ENCODE measurements around the gene VASH1. TPM values are rescaled to one million over a fixed set of nuclear protein-coding genes. Genes with fewer than 3 reads are reported as not detected.

Gene VASH1
- total RNA-seq, 1 donor from 2014 or later, result 13.6 TPM

DNA sequence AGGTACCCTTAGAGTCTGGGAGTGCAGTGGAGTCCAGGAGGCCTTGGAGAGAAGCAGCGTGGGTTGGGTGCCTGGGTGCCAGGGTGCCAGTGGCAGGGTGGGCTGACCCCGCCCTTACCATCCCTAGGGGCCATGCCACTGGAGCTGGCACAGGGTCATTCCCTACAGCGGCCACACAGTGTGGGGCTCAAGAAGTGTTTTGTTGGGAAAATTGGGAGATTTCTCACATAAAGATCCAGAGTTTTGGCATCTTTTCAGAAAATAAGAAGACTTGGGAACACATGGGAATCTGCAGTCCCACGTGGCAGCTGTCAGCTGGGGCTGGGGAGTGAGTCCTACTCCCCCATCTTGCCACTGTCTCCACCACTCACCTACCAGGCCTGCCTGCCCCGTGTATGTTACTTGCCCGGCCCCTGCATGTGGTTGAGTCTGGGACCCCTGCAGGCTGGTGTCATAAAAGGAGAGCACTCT, 4.2 kb downstream of the VASH1 start:
- peaks cover 4% of the 10 kb centered on the region for H3K27me3 Mint-ChIP-seq (ENCODE audit: low read depth, unreplicated experiment)
- no peaks in the 10 kb centered on the region for H3K79me2 ChIP-seq (ENCODE audit: insufficient read depth, low read length)
- H3K27me3 ChIP-seq (ENCODE audit: insufficient read depth, low read length), result no peaks in the 10 kb centered on the region
- no peak for FAIRE-seq
- H3K27ac Mint-ChIP-seq (ENCODE audit: unreplicated experiment), result no peak overlapping the region
- TF ChIP-seq EZH2 (IDR thresholded peaks at IDR 0.05; ENCODE audit: insufficient read depth, low read length), result no peak
- TF ChIP-seq, protein P1, sequence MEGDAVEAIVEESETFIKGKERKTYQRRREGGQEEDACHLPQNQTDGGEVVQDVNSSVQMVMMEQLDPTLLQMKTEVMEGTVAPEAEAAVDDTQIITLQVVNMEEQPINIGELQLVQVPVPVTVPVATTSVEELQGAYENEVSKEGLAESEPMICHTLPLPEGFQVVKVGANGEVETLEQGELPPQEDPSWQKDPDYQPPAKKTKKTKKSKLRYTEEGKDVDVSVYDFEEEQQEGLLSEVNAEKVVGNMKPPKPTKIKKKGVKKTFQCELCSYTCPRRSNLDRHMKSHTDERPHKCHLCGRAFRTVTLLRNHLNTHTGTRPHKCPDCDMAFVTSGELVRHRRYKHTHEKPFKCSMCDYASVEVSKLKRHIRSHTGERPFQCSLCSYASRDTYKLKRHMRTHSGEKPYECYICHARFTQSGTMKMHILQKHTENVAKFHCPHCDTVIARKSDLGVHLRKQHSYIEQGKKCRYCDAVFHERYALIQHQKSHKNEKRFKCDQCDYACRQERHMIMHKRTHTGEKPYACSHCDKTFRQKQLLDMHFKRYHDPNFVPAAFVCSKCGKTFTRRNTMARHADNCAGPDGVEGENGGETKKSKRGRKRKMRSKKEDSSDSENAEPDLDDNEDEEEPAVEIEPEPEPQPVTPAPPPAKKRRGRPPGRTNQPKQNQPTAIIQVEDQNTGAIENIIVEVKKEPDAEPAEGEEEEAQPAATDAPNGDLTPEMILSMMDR (IDR thresholded peaks at IDR 0.05; ENCODE audit: insufficient read depth, low read depth, low read length), result no peak
- H3K36me3 Mint-ChIP-seq (ENCODE audit: low read depth, unreplicated experiment), result peaks cover 7% of the 10 kb centered on the region
- DNase-seq (ENCODE audit: low read depth), result no peak
- no peak overlapping the region for H3K9ac ChIP-seq (ENCODE audit: low read length)
- peaks cover 12% of the 10 kb centered on the region for H4K20me1 ChIP-seq (ENCODE audit: insufficient read depth, low read length)
- no peaks in the 10 kb centered on the region for H3K9me3 Mint-ChIP-seq (ENCODE audit: unreplicated experiment)
- no peak overlapping the region for H2AFZ ChIP-seq (ENCODE audit: low read depth, low read length)
- no peak overlapping the region for H3K27ac ChIP-seq (ENCODE audit: low read depth, low read length)
- no peaks in the 10 kb centered on the region for H3K9me3 ChIP-seq (ENCODE audit: insufficient read depth, low read depth, low read length)
- H3K36me3 ChIP-seq (ENCODE audit: insufficient read depth, low read length), result no peaks in the 10 kb centered on the region
- peaks cover 8% of the 10 kb centered on the region for H3K4me1 ChIP-seq (ENCODE audit: insufficient read depth, low read length)
- no peak overlapping the region for H3K4me3 ChIP-seq (ENCODE audit: insufficient read depth, low read depth, low read length)
- H3K4me1 Mint-ChIP-seq (ENCODE audit: low read depth, unreplicated experiment), result peaks cover 6% of the 10 kb centered on the region
- no peak overlapping the region for H3K4me2 ChIP-seq (ENCODE audit: low read length)
- H3K4me3 Mint-ChIP-seq (ENCODE audit: unreplicated experiment), result no peak overlapping the region

DNA sequence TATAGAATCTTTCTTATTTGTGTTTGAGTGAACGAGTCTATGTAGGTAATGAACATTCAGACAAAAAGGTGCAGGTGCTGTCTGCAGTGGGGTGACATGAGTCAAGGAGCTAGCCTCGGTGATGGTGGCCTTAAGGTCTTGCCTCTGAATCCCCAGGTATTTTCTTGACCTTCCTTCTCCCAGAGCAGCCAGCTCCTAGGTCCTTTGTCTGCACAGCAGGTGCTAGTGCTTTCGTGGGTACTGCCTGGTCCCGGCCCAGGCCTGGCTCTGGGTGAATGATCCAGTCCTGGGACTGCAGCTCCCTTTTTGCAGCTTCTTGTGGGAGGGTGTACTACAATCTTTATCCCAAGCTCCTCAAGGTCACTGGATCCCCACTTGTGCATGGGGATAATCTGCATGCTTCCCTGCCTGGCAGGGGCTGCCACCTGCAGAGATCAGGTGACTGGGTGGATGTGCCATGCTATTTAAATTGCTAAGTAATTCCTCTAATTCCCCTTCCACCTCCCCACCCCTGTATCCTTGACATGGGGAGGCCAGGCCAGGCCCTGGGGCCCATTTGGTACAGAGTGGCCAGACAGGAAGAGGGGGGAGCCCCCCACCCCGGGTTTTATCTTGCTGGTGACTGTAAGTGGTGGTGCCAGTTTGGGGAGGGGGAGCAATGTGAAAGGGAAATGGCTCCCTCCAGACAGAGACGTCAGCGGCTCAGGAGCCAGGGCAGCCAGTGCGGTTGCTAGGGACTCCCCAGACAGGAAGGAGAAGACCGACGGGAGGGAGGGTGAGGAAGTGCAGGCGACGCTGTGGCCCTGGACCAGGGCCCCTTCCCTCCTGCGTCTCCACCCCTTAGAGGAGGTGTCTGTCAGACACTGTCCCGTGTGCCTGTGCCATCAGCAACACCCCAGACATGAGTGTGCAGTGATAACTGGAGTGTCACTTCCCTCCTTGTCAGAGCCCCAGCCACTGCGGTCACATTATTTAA, 6.7 kb downstream of the VASH1 start:
- Histone ChIP-seq H3K36me3 (ENCODE audit: insufficient read depth, low read length) (no peaks in the 10 kb centered on the region), H3K27me3 (ENCODE audit: insufficient read depth, low read length) (no peaks in the 10 kb centered on the region), H3K4me1 (ENCODE audit: insufficient read depth, low read length) (peaks cover 10% of the 10 kb centered on the region), H3K27ac (ENCODE audit: low read depth, low read length) (no peak overlapping the region), H4K20me1 (ENCODE audit: insufficient read depth, low read length) (peaks cover 10% of the 10 kb centered on the region), H3K4me3 (ENCODE audit: insufficient read depth, low read depth, low read length) (no peak overlapping the region), H3K79me2 (ENCODE audit: insufficient read depth, low read length) (no peaks in the 10 kb centered on the region), H2AFZ (ENCODE audit: low read depth, low read length) (no peak overlapping the region), H3K9me3 (ENCODE audit: insufficient read depth, low read depth, low read length) (no peaks in the 10 kb centered on the region), H3K9ac (ENCODE audit: low read length) (no peak overlapping the region), H3K4me2 (ENCODE audit: low read length) (no peak overlapping the region)
- H3K27me3 Mint-ChIP-seq (ENCODE audit: low read depth, unreplicated experiment), result peaks cover 2% of the 10 kb centered on the region
- no peak overlapping the region for H3K4me3 Mint-ChIP-seq (ENCODE audit: unreplicated experiment)
- FAIRE-seq, result no peak
- DNase-seq (ENCODE audit: low read depth), result no peak
- H3K27ac Mint-ChIP-seq (ENCODE audit: unreplicated experiment), result no peak overlapping the region
- peaks cover 7% of the 10 kb centered on the region for H3K4me1 Mint-ChIP-seq (ENCODE audit: low read depth, unreplicated experiment)
- no peak for TF ChIP-seq EZH2 (IDR thresholded peaks at IDR 0.05; ENCODE audit: insufficient read depth, low read length)
- TF ChIP-seq, protein P1 (IDR thresholded peaks at IDR 0.05; ENCODE audit: insufficient read depth, low read depth, low read length), result no peak
- peaks cover 5% of the 10 kb centered on the region for H3K36me3 Mint-ChIP-seq (ENCODE audit: low read depth, unreplicated experiment)
- no peaks in the 10 kb centered on the region for H3K9me3 Mint-ChIP-seq (ENCODE audit: unreplicated experiment)
